GM21526 (cell line): Measurements from ENCODE around the gene ELP1.

ENCODE experiments used
- ATAC-seq: cut with Tn5 transposase; IDR thresholded peaks from one replicate; pipeline ENCODE4 v1.9.1; 2021; ENCODE audit warnings: moderate library complexity; ENCODE audit not compliant: unreplicated experiment, low FRiP score

ELP1 gene

GRCh38 chr9:108834959-108835665 is 98.8 kb downstream of the ELP1 start:
- no peak for ATAC-seq

- ATAC-seq, result no peak
Measured at GRCh38 chr9:108832179-108832500, 101.8 kb downstream of the ELP1 start.

GRCh38 chr9:108831496-108832178 is 102.3 kb downstream of the ELP1 start:
- ATAC-seq, result no peak

- no peak for ATAC-seq
Measured at GRCh38 chr9:108830272-108830671, 103.7 kb downstream of the ELP1 start.

- ATAC-seq, result no peak
Measured at GRCh38 chr9:108823829-108824228, 110.1 kb downstream of the ELP1 start.
